Stimulated activated memory B cell treated with anti-CD40 and anti-IgM and Interleukin-4, amounts not matched to agents 10 μg/mL and 1 μg/mL and 100 μg/mL, for 72 hours (primary cell): ENCODE results near the gene UGT1A7.

Experiments
- ATAC-seq: fragments of 150-1000 bp; cut with Tn5 transposase; 2 replicates; pipeline ENCODE4 v1.10.0; 2021
- H3K27ac Mint-ChIP-seq: one replicate; pipeline ENCODE4 v1.8.0; 2022; ENCODE audit warnings: mild to moderate bottlenecking, mixed read lengths
- H3K27me3 Mint-ChIP-seq: one replicate; pipeline ENCODE4 v1.8.0; 2022; ENCODE audit warnings: mixed read lengths
- H3K36me3 Mint-ChIP-seq: one replicate; pipeline ENCODE4 v1.8.0; 2022; ENCODE audit warnings: mixed read lengths
- H3K4me1 Mint-ChIP-seq: one replicate; pipeline ENCODE4 v1.8.0; 2022; ENCODE audit warnings: mixed read lengths
- H3K4me3 Mint-ChIP-seq: one replicate; pipeline ENCODE4 v1.8.0; 2022; ENCODE audit warnings: mild to moderate bottlenecking, moderate library complexity, mixed read lengths
- H3K9me3 Mint-ChIP-seq: one replicate; pipeline ENCODE4 v1.8.0; 2022; ENCODE audit warnings: mixed read lengths

The UGT1A7 gene

GRCh38 chr2:233780771-233781170, 99.1 kb downstream of the UGT1A7 start:
- H3K27me3 Mint-ChIP-seq = peaks cover 74% of the 10 kb centered on the region

DNA sequence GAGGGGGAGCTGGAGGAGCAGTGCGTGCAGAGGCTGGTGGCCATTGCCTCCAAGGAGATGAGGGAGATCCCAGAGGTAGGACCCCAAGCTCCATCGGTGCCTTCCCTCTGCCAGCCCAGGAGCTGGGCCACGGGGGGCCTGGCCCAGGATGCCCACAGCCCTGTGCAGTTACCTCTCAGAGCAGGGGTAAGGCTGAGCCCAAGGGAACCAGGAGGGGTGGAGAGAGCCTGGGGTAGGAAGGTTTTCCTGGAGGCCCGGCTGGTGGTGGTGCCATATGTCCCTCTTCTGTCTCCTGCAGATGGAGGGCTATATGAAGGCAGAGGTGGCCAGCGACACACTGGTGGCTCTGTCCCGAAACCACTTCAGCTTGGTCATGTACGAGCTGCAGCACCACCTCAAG, 107.9 kb downstream of the UGT1A7 start:
- Mint-ChIP-seq H3K9me3 (peaks cover 13% of the 10 kb centered on the region), H3K36me3 (no peaks in the 10 kb centered on the region), H3K4me3 (no peak overlapping the region), H3K27ac (no peak overlapping the region), H3K27me3 (peaks cover 75% of the 10 kb centered on the region), H3K4me1 (no peaks in the 10 kb centered on the region)
- ATAC-seq = no peak

More at GRCh38 chr2:233780771-233781170, 99.1 kb downstream of the UGT1A7 start:
- peaks cover 6% of the 10 kb centered on the region for H3K36me3 Mint-ChIP-seq
- H3K4me1 Mint-ChIP-seq = no peaks in the 10 kb centered on the region
- H3K4me3 Mint-ChIP-seq = no peak overlapping the region
- ATAC-seq = no peak
- H3K9me3 Mint-ChIP-seq = peaks cover 12% of the 10 kb centered on the region
- no peak overlapping the region for H3K27ac Mint-ChIP-seq

- Mint-ChIP-seq H3K4me1 (no peaks in the 10 kb centered on the region), H3K9me3 (peaks cover 4% of the 10 kb centered on the region), H3K27ac (no peak overlapping the region), H3K36me3 (no peaks in the 10 kb centered on the region), H3K4me3 (no peak overlapping the region), H3K27me3 (peaks cover 68% of the 10 kb centered on the region)
- peak; percentile 31 for ATAC-seq
Measured at GRCh38 chr2:233791151-233791882, 109.6 kb downstream of the UGT1A7 start.

DNA sequence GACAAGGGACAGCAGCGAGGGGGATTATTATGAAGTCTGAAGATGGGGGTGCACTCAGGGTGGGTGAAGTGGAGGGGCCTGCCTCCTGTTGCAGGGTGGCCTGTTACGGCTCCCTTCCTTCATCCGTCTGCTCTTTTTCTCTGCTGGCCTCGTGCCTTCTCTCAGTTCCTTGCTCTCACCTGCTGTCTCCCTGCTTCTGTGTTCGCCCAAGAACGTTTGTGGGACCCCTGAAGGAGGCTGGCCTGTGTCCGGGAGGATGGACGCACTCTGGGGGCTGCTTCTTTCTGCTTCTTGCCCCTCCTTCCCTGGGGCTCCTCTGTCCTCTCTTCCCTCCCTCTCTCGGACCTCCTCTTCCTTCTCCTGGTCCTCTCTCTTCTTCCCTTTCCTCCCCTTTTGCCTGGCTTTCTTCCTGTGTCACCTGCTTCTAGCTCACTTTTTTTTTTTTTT, 110.2 kb downstream of the UGT1A7 start:
- Mint-ChIP-seq H3K4me3 (no peak overlapping the region), H3K9me3 (peaks cover 2% of the 10 kb centered on the region), H3K27me3 (peaks cover 65% of the 10 kb centered on the region), H3K36me3 (no peaks in the 10 kb centered on the region), H3K4me1 (no peaks in the 10 kb centered on the region), H3K27ac (no peak overlapping the region)
- no peak for ATAC-seq

DNA sequence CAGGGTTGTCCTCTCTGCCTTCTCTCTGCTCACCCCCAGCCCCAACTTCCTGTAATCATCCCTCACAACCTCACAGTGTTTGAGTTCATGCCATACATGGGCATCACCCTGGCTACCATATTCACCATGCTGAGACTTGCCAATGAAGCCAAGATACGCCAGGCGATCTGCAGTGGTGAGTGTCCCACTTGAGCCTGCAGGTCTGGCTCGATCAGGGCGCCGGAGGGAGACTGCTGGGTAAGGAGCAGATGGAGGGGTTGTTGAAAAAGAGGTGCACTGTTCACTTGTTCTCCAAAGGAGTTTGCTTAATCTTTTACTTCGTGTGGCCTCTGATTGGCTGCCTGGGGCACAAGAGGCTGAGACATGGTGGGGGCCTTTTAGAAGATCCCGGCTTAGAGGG, 111.0 kb downstream of the UGT1A7 start:
- no peaks in the 10 kb centered on the region for H3K36me3 Mint-ChIP-seq
- H3K4me3 Mint-ChIP-seq = no peak overlapping the region
- peaks cover 2% of the 10 kb centered on the region for H3K9me3 Mint-ChIP-seq
- no peaks in the 10 kb centered on the region for H3K4me1 Mint-ChIP-seq
- no peak for ATAC-seq
- H3K27ac Mint-ChIP-seq = no peak overlapping the region
- H3K27me3 Mint-ChIP-seq = peaks cover 65% of the 10 kb centered on the region

DNA sequence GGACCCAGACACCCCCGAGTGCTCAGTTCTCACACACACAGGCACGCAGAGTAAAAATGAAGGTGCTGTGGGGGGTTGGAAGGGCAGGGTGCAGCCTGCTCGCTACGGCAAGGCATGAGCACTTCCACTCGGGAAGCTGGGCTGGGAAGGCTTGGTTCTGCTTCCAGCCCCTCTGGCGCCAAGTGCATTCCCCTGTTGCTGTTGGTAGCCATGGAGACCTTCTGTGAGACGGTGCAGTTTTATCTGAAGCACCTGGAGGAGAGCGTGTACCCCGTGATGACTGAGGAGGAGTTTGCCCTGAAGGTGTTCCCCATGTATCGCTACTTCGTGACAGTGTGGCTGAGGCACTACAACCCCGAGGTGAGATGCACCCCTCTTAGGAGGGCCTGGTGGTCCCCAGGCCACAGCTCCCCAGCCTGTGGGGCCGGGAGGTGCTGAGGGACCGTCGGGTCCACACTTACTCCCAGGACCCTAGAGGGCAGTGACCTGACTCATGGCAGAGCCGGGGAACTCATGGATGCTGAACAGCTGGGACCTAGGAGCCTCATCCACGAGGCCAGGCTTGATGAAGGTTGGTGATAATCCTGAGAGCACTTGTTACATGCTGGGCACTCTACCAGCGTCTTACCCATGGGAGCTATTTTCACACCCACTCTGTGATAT, 111.9 kb downstream of the UGT1A7 start:
- Mint-ChIP-seq H3K4me1 (no peaks in the 10 kb centered on the region), H3K27ac (no peak overlapping the region), H3K36me3 (no peaks in the 10 kb centered on the region), H3K9me3 (peaks cover 2% of the 10 kb centered on the region), H3K4me3 (no peak overlapping the region), H3K27me3 (peaks cover 71% of the 10 kb centered on the region)
- no peak for ATAC-seq

GRCh38 chr2:233794128-233794658, 112.5 kb downstream of the UGT1A7 start:
- no peak for ATAC-seq
- no peak overlapping the region for H3K4me3 Mint-ChIP-seq
- peaks cover 2% of the 10 kb centered on the region for H3K9me3 Mint-ChIP-seq
- no peaks in the 10 kb centered on the region for H3K4me1 Mint-ChIP-seq
- no peaks in the 10 kb centered on the region for H3K36me3 Mint-ChIP-seq
- peaks cover 68% of the 10 kb centered on the region for H3K27me3 Mint-ChIP-seq
- H3K27ac Mint-ChIP-seq = no peak overlapping the region

GRCh38 chr2:233795735-233796171, 114.1 kb downstream of the UGT1A7 start:
- H3K9me3 Mint-ChIP-seq = peaks cover 4% of the 10 kb centered on the region
- ATAC-seq = no peak
- H3K4me1 Mint-ChIP-seq = no peaks in the 10 kb centered on the region
- H3K36me3 Mint-ChIP-seq = no peaks in the 10 kb centered on the region
- H3K4me3 Mint-ChIP-seq = no peak overlapping the region
- no peak overlapping the region for H3K27ac Mint-ChIP-seq
- H3K27me3 Mint-ChIP-seq = peaks cover 52% of the 10 kb centered on the region

GRCh38 chr2:233796254-233796653, 114.6 kb downstream of the UGT1A7 start:
- no peak for ATAC-seq
- Mint-ChIP-seq H3K27me3 (peaks cover 47% of the 10 kb centered on the region), H3K4me3 (no peak overlapping the region), H3K4me1 (peaks cover 4% of the 10 kb centered on the region), H3K27ac (no peak overlapping the region), H3K9me3 (peaks cover 4% of the 10 kb centered on the region), H3K36me3 (no peaks in the 10 kb centered on the region)

GRCh38 chr2:233798335-233799086, 116.8 kb downstream of the UGT1A7 start:
- no peaks in the 10 kb centered on the region for H3K36me3 Mint-ChIP-seq
- no peak for ATAC-seq
- H3K27me3 Mint-ChIP-seq = peaks cover 38% of the 10 kb centered on the region
- peaks cover 6% of the 10 kb centered on the region for H3K4me1 Mint-ChIP-seq
- H3K27ac Mint-ChIP-seq = no peak overlapping the region
- H3K9me3 Mint-ChIP-seq = peaks cover 4% of the 10 kb centered on the region
- no peak overlapping the region for H3K4me3 Mint-ChIP-seq

DNA sequence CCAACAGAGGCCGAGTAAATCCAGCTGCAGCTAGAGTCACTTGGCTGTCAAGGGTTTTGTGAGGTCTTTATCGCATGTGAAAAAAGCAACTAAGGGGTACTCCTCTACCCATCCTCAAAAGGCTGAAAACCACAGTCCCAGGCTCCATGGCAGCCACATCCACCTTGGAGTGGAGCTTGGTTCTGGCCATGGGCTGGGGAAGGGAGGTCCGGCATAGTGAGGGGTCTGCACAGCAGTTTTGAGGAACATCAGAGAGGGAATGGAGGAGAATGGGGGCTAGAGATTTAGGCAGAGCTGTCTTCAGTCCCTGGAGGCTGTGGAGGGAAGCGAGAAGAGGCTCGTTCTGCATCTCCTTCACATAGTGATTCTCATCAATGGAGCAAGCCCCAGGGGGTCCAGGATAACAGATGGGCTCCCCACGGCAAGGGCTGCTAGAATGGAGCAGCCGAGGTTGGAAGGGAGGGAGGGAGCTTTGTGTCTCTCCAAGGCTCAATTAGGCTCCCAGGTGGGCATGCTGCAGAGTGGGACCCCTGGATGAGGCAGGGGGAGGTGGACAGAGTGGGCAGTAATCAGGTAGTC, 117.5 kb downstream of the UGT1A7 start:
- Mint-ChIP-seq H3K36me3 (no peaks in the 10 kb centered on the region), H3K27me3 (peaks cover 38% of the 10 kb centered on the region), H3K4me3 (no peak overlapping the region), H3K27ac (no peak overlapping the region), H3K4me1 (peaks cover 6% of the 10 kb centered on the region), H3K9me3 (peaks cover 4% of the 10 kb centered on the region)
- no peak for ATAC-seq

- Mint-ChIP-seq H3K4me3 (no peak overlapping the region), H3K27ac (no peak overlapping the region), H3K4me1 (peaks cover 6% of the 10 kb centered on the region), H3K27me3 (peaks cover 38% of the 10 kb centered on the region), H3K9me3 (peaks cover 4% of the 10 kb centered on the region), H3K36me3 (no peaks in the 10 kb centered on the region)
- no peak for ATAC-seq
Measured at GRCh38 chr2:233799716-233800115, 118.0 kb downstream of the UGT1A7 start.

DNA sequence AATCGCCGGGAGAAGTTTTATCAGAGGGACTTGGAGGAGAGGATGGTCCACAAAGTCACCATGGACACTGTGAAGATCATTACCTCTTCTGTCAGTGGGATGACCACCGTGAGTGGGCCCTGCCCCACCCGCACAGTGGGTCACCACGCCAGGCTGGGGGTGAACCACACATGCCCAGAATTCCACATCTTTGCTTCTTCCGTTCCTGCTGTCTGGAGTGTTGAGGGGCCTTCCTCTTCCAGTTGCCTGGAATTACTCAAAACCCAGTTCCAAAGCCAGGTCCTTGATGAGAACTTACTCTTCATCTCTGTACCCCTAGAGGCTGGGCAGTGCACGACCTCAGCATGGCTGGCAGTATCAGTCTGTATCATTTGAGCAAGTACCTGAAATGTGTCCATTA, 118.5 kb downstream of the UGT1A7 start:
- peaks cover 6% of the 10 kb centered on the region for H3K4me1 Mint-ChIP-seq
- H3K9me3 Mint-ChIP-seq = peaks cover 4% of the 10 kb centered on the region
- ATAC-seq = no peak
- peaks cover 37% of the 10 kb centered on the region for H3K27me3 Mint-ChIP-seq
- no peak overlapping the region for H3K27ac Mint-ChIP-seq
- H3K36me3 Mint-ChIP-seq = no peaks in the 10 kb centered on the region
- no peak overlapping the region for H3K4me3 Mint-ChIP-seq

DNA sequence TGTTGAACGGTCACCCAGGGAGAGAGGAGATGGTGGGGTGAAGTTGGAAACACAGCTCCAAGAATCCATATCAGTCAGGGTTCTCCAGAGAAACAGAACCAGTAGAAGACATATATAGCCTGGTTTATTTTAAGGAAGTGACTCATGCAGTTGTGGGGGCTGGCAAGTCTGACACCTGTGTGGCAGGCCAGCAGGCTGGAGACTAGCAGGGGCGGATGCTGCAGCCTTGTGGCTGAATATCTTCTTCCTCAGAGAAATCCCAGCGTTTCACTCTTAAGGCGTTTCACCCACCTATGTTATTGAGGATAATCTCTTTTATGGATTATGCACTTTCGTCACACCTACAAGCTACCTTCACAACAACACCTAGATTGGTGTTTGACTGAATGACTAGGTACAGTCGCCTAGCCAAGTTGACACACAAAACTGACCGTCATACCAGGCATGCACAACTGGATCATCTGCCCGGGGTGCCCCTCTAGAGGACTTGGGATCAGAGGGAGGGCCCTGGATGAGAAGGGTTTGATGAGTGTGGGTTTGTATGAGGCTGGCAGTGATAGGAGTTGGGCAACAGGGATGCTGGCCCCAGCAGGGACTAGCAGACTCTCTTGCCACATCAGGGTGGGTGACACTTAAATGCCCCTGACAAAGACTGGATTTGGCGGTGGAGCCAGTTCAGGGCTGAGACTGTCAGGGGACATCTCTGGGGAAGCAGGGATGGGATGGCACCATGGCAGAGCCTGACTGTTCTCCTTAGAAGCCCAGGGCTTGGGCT, 119.8 kb downstream of the UGT1A7 start:
- ATAC-seq = no peak
- Mint-ChIP-seq H3K4me1 (peaks cover 6% of the 10 kb centered on the region), H3K9me3 (peaks cover 4% of the 10 kb centered on the region), H3K36me3 (no peaks in the 10 kb centered on the region), H3K4me3 (no peak overlapping the region), H3K27me3 (peaks cover 37% of the 10 kb centered on the region), H3K27ac (no peak overlapping the region)
